Measurements from ENCODE around the gene PPP1R12B. TPM values are rescaled to one million over a fixed set of nuclear protein-coding genes. Genes with fewer than 3 reads are reported as not detected.

PPP1R12B gene
- total and polyA plus RNA-seq, 4 donors, result 4.0 to 31.6 (median 9.7) TPM

GRCh38 chr1:202584707-202585589 is 236.4 kb downstream of the PPP1R12B start (continued):
- no peak for TF ChIP-seq ZBTB33 (IDR thresholded peaks at IDR 0.05)
- no peak for TF ChIP-seq RXRA (IDR thresholded peaks at IDR 0.05)

DNA sequence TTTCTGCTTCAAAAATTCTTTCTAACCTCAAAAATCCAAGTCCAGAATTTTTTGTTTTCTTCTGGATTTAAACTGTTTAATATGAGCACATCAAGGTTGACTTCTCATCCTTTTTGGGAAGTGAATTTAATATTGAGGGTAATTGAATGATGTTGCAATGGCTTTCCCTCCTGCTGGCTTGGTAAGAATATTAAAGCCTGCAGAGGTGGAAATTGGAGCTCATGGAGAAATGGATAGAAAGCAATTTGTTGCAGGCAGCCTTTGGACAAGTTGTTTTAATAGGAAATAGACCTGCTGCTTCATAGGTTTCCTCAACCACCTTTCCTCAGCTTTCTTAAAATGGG is 237.1 kb downstream of the PPP1R12B start:
- peaks cover 1 to 19% (median 9%) of the 10 kb centered on the region in 4 donors for H3K36me3 ChIP-seq (ENCODE audit: control insufficient read depth in 4 of 4, insufficient read depth in 3 of 4, low read depth in 1 of 4, low read length in 3 of 4)
- H3K27me3 ChIP-seq (ENCODE audit: control insufficient read depth in 4 of 4, insufficient read depth in 4 of 4, low read length in 3 of 4), result no peaks in the 10 kb centered on the region
- no peaks in the 10 kb centered on the region for H3K9me3 ChIP-seq (ENCODE audit: control insufficient read depth in 4 of 4, low read length in 3 of 4)
- TF ChIP-seq ATF3 (IDR thresholded peaks at IDR 0.05) (no peak), FOXA2 (IDR thresholded peaks at IDR 0.05) (no peak), HNF4A (conservative IDR thresholded peaks at IDR 0.05) (no peak), NR2F2 (IDR thresholded peaks at IDR 0.05) (no peak), YY1 (IDR thresholded peaks at IDR 0.05) (no peak), SP1 (IDR thresholded peaks at IDR 0.05) (no peak), JUND (IDR thresholded peaks at IDR 0.05) (no peak), EGR1 (IDR thresholded peaks at IDR 0.05; ENCODE audit: low read depth in 2 of 2) (no peak), HNF4G (IDR thresholded peaks at IDR 0.05) (no peak), TAF1 (conservative IDR thresholded peaks at IDR 0.05) (no peak), RXRA (IDR thresholded peaks at IDR 0.05) (no peak), FOXA1 (IDR thresholded peaks at IDR 0.05) (no peak)
- TF ChIP-seq, protein P1, sequence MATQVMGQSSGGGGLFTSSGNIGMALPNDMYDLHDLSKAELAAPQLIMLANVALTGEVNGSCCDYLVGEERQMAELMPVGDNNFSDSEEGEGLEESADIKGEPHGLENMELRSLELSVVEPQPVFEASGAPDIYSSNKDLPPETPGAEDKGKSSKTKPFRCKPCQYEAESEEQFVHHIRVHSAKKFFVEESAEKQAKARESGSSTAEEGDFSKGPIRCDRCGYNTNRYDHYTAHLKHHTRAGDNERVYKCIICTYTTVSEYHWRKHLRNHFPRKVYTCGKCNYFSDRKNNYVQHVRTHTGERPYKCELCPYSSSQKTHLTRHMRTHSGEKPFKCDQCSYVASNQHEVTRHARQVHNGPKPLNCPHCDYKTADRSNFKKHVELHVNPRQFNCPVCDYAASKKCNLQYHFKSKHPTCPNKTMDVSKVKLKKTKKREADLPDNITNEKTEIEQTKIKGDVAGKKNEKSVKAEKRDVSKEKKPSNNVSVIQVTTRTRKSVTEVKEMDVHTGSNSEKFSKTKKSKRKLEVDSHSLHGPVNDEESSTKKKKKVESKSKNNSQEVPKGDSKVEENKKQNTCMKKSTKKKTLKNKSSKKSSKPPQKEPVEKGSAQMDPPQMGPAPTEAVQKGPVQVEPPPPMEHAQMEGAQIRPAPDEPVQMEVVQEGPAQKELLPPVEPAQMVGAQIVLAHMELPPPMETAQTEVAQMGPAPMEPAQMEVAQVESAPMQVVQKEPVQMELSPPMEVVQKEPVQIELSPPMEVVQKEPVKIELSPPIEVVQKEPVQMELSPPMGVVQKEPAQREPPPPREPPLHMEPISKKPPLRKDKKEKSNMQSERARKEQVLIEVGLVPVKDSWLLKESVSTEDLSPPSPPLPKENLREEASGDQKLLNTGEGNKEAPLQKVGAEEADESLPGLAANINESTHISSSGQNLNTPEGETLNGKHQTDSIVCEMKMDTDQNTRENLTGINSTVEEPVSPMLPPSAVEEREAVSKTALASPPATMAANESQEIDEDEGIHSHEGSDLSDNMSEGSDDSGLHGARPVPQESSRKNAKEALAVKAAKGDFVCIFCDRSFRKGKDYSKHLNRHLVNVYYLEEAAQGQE (IDR thresholded peaks at IDR 0.05), result no peak
- TF ChIP-seq, protein P2, sequence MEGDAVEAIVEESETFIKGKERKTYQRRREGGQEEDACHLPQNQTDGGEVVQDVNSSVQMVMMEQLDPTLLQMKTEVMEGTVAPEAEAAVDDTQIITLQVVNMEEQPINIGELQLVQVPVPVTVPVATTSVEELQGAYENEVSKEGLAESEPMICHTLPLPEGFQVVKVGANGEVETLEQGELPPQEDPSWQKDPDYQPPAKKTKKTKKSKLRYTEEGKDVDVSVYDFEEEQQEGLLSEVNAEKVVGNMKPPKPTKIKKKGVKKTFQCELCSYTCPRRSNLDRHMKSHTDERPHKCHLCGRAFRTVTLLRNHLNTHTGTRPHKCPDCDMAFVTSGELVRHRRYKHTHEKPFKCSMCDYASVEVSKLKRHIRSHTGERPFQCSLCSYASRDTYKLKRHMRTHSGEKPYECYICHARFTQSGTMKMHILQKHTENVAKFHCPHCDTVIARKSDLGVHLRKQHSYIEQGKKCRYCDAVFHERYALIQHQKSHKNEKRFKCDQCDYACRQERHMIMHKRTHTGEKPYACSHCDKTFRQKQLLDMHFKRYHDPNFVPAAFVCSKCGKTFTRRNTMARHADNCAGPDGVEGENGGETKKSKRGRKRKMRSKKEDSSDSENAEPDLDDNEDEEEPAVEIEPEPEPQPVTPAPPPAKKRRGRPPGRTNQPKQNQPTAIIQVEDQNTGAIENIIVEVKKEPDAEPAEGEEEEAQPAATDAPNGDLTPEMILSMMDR (IDR thresholded peaks at IDR 0.05; ENCODE audit: low read depth, low read length, missing input control), result no peak
- TF ChIP-seq, protein P3, sequence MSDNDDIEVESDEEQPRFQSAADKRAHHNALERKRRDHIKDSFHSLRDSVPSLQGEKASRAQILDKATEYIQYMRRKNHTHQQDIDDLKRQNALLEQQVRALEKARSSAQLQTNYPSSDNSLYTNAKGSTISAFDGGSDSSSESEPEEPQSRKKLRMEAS (IDR thresholded peaks at IDR 0.05), result no peak
- peaks cover 0 to 2% (median 0%) of the 10 kb centered on the region in 4 donors for H3K4me1 ChIP-seq (ENCODE audit: control insufficient read depth in 4 of 4, insufficient read depth in 4 of 4, low read length in 3 of 4)
- no peak for DNase-seq (ENCODE audit: low spot score)
- no peak overlapping the region for H3K27ac ChIP-seq (ENCODE audit: low read depth in 1 of 2, low read length in 2 of 2)
- H3K9ac ChIP-seq (ENCODE audit: low read depth in 1 of 2, low read length in 2 of 2), result no peak overlapping the region
- H3K4me3 ChIP-seq (ENCODE audit: low read depth in 1 of 3, low read length in 3 of 3), result no peak overlapping the region

Measured in liver (tissue), 9 donors.